Measurements from ENCODE around the gene SLC28A2. TPM values are rescaled to one million over a fixed set of nuclear protein-coding genes. Genes with fewer than 3 reads are reported as not detected.
A peak's percentile ranks its signal among the peaks of the same experiment; 100 is the strongest.
"Not testable (repeated sequence)": the region's sequence is repeated elsewhere in the genome, so short reads cannot be mapped to it uniquely, and the experiment has no call there.

SLC28A2 gene
- total RNA-seq, 1 experiment from 2014 or later, result 0.20 TPM

GRCh38 chr15:45307230-45307924, 55.3 kb downstream of the SLC28A2 start:
- Mint-ChIP-seq H3K27ac (no peak overlapping the region), H3K9me3 (peaks cover 14% of the 10 kb centered on the region), H3K27me3 (ENCODE audit: low read depth) (peaks cover 29% of the 10 kb centered on the region), H3K4me3 (no peak overlapping the region), H3K36me3 (peaks cover 6% of the 10 kb centered on the region; the same call in 1 of the 2 replicates), H3K4me1 (no peaks in the 10 kb centered on the region)
- DNase-seq (ENCODE audit: low spot score), result no peak
- TF ChIP-seq RELA (CRISPR knock-in tag; IDR thresholded peaks at IDR 0.05; ENCODE audit: borderline replicate concordance), result no peak
- TF ChIP-seq ZNF232 (CRISPR knock-in tag; IDR thresholded peaks at IDR 0.05), result no peak
- no peak for TF ChIP-seq CBFB (CRISPR knock-in tag; IDR thresholded peaks at IDR 0.05; ENCODE audit: low read depth)
- no peak for TF ChIP-seq GTF2I (CRISPR knock-in tag; conservative IDR thresholded peaks at IDR 0.05)
- no peak for TF ChIP-seq KAT7 (CRISPR knock-in tag; IDR thresholded peaks at IDR 0.05; ENCODE audit: borderline replicate concordance)
- TF ChIP-seq ZNF512 (CRISPR knock-in tag; IDR thresholded peaks at IDR 0.05; ENCODE audit: borderline replicate concordance), result no peak
- TF ChIP-seq ZNF671 (CRISPR knock-in tag; IDR thresholded peaks at IDR 0.05), result no peak
- TF ChIP-seq, protein P1, sequence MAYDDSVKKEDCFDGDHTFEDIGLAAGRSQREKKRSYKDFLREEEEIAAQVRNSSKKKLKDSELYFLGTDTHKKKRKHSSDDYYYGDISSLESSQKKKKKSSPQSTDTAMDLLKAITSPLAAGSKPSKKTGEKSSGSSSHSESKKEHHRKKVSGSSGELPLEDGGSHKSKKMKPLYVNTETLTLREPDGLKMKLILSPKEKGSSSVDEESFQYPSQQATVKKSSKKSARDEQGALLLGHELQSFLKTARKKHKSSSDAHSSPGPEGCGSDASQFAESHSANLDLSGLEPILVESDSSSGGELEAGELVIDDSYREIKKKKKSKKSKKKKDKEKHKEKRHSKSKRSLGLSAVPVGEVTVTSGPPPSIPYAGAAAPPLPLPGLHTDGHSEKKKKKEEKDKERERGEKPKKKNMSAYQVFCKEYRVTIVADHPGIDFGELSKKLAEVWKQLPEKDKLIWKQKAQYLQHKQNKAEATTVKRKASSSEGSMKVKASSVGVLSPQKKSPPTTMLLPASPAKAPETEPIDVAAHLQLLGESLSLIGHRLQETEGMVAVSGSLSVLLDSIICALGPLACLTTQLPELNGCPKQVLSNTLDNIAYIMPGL (CRISPR knock-in tag; IDR thresholded peaks at IDR 0.05), result no peak
- TF ChIP-seq, protein P2, sequence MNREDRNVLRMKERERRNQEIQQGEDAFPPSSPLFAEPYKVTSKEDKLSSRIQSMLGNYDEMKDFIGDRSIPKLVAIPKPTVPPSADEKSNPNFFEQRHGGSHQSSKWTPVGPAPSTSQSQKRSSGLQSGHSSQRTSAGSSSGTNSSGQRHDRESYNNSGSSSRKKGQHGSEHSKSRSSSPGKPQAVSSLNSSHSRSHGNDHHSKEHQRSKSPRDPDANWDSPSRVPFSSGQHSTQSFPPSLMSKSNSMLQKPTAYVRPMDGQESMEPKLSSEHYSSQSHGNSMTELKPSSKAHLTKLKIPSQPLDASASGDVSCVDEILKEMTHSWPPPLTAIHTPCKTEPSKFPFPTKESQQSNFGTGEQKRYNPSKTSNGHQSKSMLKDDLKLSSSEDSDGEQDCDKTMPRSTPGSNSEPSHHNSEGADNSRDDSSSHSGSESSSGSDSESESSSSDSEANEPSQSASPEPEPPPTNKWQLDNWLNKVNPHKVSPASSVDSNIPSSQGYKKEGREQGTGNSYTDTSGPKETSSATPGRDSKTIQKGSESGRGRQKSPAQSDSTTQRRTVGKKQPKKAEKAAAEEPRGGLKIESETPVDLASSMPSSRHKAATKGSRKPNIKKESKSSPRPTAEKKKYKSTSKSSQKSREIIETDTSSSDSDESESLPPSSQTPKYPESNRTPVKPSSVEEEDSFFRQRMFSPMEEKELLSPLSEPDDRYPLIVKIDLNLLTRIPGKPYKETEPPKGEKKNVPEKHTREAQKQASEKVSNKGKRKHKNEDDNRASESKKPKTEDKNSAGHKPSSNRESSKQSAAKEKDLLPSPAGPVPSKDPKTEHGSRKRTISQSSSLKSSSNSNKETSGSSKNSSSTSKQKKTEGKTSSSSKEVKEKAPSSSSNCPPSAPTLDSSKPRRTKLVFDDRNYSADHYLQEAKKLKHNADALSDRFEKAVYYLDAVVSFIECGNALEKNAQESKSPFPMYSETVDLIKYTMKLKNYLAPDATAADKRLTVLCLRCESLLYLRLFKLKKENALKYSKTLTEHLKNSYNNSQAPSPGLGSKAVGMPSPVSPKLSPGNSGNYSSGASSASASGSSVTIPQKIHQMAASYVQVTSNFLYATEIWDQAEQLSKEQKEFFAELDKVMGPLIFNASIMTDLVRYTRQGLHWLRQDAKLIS (CRISPR knock-in tag; IDR thresholded peaks at IDR 0.05; ENCODE audit: borderline replicate concordance), result no peak
- no peak for TF ChIP-seq ZBTB21 (CRISPR knock-in tag; IDR thresholded peaks at IDR 0.05; ENCODE audit: borderline replicate concordance)
- no peak for TF ChIP-seq MLX (CRISPR knock-in tag; IDR thresholded peaks at IDR 0.05)
- CTCF ChIA-PET, result interaction anchor here (1.1 kb wide), 1 partner anchor 92 kb away, joined by 3 read pairs; no protein-coding TSS in a partner anchor
- ATAC-seq, result no peak
- POLR2A ChIA-PET, result no interaction called here

DNA sequence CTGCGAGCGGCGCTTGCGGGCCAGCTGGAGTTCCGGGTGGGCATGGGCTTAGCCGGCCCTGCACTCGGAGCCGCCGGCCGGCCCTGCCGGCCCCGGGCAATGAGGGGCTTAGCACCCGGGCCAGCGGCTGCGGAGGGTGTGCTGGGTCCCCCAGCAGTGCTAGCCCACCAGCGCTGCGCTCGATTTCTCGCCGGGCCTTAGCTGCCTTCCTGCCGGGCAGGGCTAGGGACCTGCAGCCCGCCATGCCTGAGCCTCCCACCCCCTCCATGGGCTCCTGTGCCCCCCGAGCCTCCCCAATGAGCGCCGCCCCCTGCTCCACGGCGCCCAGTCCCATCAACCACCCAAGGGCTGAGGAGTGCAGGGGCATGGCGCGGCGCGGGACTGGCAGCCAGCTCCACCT, 62.1 kb downstream of the SLC28A2 start:
- H3K27ac Mint-ChIP-seq; ATAC-seq; H3K36me3 Mint-ChIP-seq; DNase-seq (ENCODE audit: low spot score); H3K4me1 Mint-ChIP-seq; POLR2A ChIA-PET; H3K4me3 Mint-ChIP-seq: not testable (repeated sequence)
- Mint-ChIP-seq H3K27me3 (ENCODE audit: low read depth) (peaks cover 14% of the 10 kb centered on the region), H3K9me3 (peaks cover 10% of the 10 kb centered on the region)
- CTCF ChIA-PET, result interaction anchor here (0.6 to 2.1 kb wide), 13 partner anchors 9 to 289 kb away, joined by 3 to 14 read pairs (median 4); partner anchors contain the start of gene GATM

- peak; percentile 79 for ATAC-seq
- Mint-ChIP-seq H3K27me3 (ENCODE audit: low read depth) (peaks cover 14% of the 10 kb centered on the region), H3K9me3 (peaks cover 10% of the 10 kb centered on the region), H3K4me1 (no peaks in the 10 kb centered on the region), H3K4me3 (no peak overlapping the region), H3K27ac (no peak overlapping the region), H3K36me3 (no peaks in the 10 kb centered on the region)
- ChIA-PET CTCF (interaction anchor here (0.6 to 2.1 kb wide), 23 partner anchors 9 to 297 kb away, joined by 3 to 14 read pairs (median 4); partner anchors contain the start of gene GATM), POLR2A (no interaction called here)
- TF ChIP-seq PRDM15 (CRISPR knock-in tag; IDR thresholded peaks at IDR 0.05), result no peak
- TF ChIP-seq ATF1 (CRISPR knock-in tag; IDR thresholded peaks at IDR 0.05), result no peak
- peak; percentile 59 for DNase-seq (ENCODE audit: low spot score)
These were observed 62.9 kb downstream of the SLC28A2 start for GRCh38 chr15:45314960-45315359.
